Testis (tissue), 2 donors: ENCODE data around the gene ARFGEF3.

Experiments used
- CTCF ChIP-seq, 3 experiments: fragments of 450-650 bp in 2 of 3; fragments of 200-600 bp in 1 of 3; sonication (generic) in 1 of 3; IDR thresholded peaks; one replicate each; pipeline ENCODE4 v1.5.1; 2016 to 2019; ENCODE audit warnings: antibody characterized with exemption in 3 of 3, mild to moderate bottlenecking in 2 of 3, moderate library complexity in 1 of 3
- POLR2A ChIP-seq: fragments of 450-650 bp; IDR thresholded peaks from one replicate; pipeline ENCODE4 v1.6.1; 2017; ENCODE audit warnings: antibody characterized with exemption, mild to moderate bottlenecking, moderate library complexity

GRCh38 chr6:138307352-138307751, 145.6 kb downstream of the ARFGEF3 start:
- TF ChIP-seq CTCF (IDR thresholded peaks at IDR 0.05): no peak
- TF ChIP-seq POLR2A: no peak
